HK-2 (cell line): ENCODE measurements around the gene KCNMA1.

Experiments
- DNase-seq: peaks from one replicate; pipeline ENCODE4 v3.0.0-alpha.2; 2018; ENCODE audit not compliant: unreplicated experiment

Gene KCNMA1

GRCh38 chr10:77274046-77274795 is 363.4 kb downstream of the KCNMA1 start:
- no peak for DNase-seq

DNA sequence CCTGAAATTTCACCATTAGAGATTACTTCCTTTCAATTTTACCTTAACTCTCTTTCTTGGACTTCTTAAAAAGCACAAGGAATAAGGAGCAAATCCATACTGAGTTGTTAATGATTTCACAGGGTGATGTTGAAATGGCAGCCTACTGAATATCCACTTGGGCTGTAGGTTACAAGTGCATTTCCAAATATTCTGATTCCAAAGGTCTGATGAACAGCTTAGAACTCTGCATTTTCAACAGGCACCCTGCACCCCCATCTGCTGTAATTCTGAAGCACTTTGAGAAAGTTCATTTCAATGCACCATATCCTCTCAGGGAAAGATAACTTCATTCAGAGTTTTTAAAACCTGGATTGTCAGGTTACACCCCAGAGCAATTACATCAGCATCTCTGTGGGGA is 368.4 kb downstream of the KCNMA1 start:
- DNase-seq: no peak

GRCh38 chr10:77268721-77269120 is 368.9 kb downstream of the KCNMA1 start:
- DNase-seq: no peak

DNA sequence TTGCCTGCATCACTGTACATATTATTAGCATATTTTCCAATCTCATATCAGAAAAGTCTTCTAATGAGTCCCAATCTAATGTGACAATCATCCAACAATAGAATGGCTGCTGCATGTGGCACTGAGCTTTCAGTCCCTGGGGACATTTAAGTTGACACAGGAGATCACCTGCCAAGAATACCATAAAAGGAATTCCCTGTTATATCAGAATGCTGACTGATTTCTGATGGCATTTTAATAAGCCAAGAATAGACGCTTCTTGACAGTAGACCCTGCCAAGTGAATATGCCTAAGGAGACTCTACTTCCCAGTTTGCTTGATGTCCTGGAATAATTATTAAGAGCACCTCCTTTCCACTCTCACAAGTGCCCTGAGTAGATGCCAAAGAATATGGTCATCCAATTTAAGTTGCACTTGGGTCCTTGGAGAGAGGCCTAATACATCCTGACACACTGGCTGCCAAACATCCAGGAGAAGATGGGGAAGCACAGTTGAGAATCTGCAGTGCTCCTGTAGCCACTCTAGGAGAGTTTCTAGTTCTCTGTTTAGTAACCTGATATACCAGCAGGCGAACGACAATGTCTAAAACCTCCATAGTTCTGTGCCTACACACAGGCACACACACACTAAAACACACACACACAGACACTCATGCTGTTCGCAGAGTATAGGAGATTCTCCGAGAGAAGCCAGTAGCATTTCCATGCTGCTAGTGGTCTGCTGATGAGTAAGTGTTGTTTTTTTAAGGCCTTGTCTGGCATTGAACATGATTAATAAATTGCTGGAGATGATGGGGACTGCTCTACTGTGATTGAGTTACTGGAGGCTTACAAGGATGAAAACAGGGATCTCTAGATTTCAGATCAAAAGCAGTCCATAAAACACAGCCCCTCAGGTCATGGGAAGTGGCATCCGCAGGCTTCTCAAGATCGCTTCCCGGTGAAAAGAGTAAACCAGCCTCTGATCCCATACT is 369.6 kb downstream of the KCNMA1 start:
- no peak for DNase-seq

- DNase-seq: no peak
Observed at GRCh38 chr10:77266242-77266641, 371.4 kb downstream of the KCNMA1 start.

DNA sequence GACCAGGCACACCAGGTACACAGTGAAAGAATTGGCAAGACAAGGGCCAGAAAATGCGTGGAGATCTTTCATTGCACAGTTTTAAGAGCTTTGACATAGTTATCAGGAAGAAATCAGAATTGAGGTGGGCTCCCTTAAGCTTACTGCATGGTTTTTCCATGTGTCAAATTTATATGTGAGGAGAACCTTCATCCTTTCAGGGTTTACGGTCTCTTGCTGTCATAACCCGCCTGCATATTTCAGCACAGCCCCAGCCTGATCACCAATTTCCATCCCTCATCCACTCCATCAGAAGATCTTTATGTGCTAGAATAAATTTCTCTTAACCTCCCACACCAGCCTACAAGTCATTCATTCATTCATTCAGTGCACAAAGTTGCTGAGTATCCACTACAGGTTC is 373.1 kb downstream of the KCNMA1 start:
- DNase-seq: no peak

GRCh38 chr10:77264107-77264506 is 373.5 kb downstream of the KCNMA1 start:
- DNase-seq: no peak

- no peak for DNase-seq
Observed at GRCh38 chr10:77263700-77264099, 373.9 kb downstream of the KCNMA1 start.

DNA sequence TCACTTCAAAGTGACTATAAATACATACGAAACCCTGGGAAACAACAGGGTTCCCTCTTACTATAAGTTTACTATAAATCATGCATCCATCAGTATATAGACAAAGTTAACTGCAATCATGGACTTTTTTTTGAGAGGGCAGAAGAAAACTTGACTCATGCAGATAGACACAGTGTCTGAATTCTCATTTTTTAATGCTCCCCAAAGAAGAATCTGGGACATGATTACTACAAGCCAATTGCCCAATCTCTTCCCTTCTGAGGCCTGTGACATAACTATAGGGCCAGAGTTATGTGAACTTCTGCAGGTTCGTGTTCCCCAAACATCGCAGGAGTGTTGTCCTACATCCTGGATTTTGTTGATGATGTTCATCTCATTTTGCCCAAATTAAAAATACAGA is 376.5 kb downstream of the KCNMA1 start:
- no peak for DNase-seq

GRCh38 chr10:77259171-77259874 is 378.3 kb downstream of the KCNMA1 start:
- DNase-seq: no peak

GRCh38 chr10:77256346-77256745 is 381.3 kb downstream of the KCNMA1 start:
- DNase-seq: no peak

DNA sequence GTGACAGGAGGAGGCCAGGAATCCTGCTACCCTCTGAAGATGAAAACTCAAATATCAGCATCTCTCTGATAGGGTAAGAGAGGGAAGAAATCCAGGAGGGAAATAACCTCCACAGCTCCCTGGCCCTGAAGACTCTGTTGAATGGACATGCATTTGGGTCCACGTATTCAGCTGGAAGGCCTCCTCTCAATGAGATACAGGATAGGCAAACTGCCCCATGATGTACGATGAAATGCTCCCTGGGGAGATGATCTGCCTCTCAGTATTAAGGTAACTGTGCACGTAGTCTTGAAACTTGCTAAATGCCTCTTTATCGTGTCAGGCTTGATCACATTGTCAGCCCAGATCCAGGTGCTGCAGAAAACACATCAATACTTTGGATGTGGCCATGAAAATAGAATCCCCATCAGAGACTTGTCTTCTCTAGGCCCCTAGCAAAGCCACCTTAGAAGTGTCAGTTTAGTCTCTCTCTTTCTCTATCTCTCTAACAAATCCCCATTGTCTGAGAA is 384.0 kb downstream of the KCNMA1 start:
- DNase-seq: no peak

- DNase-seq: no peak
Observed at GRCh38 chr10:77253147-77253545, 384.5 kb downstream of the KCNMA1 start.

GRCh38 chr10:77252380-77253146 is 385.0 kb downstream of the KCNMA1 start:
- DNase-seq: no peak

DNA sequence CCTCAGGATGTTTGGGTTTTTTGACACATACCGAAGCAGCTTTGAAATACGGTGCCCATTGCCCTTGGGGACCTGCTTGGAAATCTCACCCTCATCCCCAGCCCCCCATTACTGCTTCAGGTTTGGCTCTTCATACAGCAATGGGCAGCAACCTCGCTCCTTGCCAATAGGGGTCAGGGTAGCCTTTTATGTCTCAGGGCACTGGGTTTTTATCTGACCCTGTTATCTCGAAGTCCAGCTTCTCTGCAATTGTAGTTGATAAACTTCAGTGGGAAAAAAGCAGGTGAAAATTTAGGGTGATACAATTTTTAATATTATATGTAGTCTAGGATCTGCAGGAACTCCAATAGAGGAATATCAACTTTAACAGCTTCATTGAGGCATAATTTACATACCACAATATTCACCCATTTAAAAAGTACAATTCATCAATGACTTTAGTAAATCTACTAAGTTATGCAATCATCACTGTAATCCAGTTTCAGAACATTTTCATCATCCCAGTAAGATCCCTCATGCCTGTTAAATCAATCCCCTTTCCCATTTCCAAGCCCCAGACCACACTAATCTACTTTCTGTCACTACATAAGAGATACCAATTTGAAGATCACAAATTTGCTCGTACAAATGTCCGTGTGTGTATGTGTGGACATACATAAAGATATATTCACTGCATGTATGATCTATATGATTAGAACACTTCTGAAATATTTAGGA is 386.2 kb downstream of the KCNMA1 start:
- DNase-seq: peak; percentile 34

DNA sequence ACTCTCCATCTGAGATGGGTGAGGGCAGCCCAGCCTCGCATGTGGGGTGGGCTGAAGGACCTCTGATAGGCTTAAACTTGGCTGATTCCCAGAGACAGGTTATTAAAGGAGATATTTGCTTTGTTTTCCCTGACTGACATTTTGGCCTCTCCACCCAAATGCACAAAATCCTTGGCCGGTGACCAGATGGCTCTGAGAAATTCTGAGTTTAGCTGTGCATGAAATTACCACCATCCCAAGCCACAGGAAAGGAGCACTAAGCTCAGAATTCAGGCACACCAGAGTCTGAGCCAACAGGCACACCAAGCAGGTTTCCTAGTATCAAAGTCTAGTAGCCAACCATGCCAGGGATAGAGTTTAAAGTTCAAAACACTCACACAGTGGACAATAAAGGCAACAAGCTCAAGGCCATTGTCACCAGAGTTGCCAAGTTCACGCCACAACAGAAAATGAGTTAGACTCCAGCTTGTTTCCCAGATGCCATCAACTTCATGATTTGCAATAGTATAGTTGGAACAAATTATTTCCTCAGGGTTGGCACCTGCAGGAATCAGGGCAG is 387.6 kb downstream of the KCNMA1 start:
- DNase-seq: no peak

DNA sequence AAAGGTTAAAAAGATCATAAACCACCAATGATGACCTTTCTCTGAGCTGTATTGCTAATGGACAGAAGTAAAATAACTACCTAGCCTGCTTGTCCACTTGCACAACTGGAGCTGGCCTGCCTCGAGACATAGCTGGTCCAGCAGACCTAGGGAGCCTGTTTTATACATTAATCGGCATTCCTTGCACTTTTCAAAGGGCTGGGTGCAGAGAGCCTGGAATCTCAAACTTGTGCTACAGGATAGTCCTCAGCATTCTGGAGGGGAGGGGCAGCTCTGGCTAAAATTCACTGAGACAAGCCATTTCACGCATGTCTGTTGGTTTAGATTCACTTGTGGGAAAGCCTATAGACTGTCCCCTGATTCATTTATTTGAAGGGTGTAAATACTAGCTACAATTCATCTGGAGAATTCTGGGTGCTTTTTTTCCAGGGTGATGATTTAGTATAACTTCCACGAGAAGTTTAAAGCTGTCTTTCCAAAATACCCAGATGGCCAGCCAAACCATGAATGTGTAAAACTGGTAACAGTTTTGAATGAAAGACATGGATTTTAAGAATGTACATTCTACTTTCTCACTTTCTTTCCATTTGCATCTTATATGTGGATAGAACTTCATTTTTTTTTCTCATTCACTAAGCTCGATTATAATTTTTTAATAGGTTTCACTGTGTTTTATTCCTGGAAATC is 389.4 kb downstream of the KCNMA1 start:
- no peak for DNase-seq

GRCh38 chr10:77247031-77247990 is 390.3 kb downstream of the KCNMA1 start:
- no peak for DNase-seq

- no peak for DNase-seq
Observed at GRCh38 chr10:77245953-77246352, 391.7 kb downstream of the KCNMA1 start.
